NCI-H1105 treated with DMSO at 0.1 percent for 48 hours (cell line): ENCODE results near the gene GNA12.

Experiments
- DNase-seq: peaks from one replicate; lab custom pipeline; 2025; lab: John Stamatoyannopoulos, UW

The GNA12 gene

DNA sequence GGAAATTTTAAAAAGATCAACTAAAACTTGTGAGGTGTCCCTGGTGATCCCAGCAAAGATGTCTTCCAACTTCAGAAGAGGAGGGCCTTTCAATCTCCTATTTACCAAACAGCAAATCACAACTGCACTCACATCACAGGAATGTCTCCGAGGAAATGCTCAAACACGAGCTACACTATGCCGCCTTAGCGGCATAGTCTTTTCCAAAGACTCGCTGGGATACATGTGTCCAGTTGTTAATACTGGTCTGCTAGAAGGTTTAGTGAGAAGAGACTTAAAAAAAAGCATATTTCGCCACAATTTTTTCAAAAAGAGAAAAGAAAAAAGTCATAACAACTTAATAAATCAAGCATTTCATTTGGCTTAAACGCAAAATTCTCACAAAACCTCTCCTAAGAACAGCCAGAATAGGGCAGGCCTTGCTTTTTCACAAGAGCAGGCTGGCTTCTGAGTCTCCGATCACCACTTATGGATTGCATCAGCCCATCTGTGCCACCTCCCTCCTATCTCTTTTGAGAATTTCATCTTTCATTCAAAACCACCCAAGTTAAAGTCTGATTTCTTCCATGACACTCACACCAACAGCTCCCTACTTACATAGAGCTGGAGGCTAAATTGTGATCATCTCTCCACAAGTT is 66.1 kb downstream of the GNA12 start:
- DNase-seq = no peak

GRCh38 chr7:2776401-2776800 is 67.7 kb downstream of the GNA12 start:
- DNase-seq = no peak

GRCh38 chr7:2775785-2776184 is 68.3 kb downstream of the GNA12 start:
- no peak for DNase-seq

DNA sequence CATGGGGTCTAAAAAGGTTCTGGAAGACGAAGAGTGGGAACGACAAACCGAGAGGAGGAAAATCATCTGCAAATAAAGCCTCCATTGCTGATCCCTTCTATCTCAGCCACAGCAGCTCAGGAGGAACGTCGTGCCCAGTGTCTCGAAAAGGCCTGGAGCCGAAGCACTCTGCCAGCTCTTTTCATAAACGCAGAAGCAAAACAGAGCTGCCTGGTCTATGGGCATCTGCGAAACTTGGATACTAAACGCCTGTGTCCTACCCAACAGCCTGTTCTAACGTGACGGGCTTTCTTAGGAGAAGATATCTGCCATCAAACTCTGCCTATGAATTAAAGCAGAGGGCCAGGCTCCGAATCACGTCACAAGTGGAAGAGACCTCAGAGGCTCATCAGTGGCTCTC is 68.7 kb downstream of the GNA12 start:
- DNase-seq = no peak

GRCh38 chr7:2774935-2775334 is 69.2 kb downstream of the GNA12 start:
- no peak for DNase-seq

GRCh38 chr7:2774280-2774679 is 69.8 kb downstream of the GNA12 start:
- no peak for DNase-seq

DNA sequence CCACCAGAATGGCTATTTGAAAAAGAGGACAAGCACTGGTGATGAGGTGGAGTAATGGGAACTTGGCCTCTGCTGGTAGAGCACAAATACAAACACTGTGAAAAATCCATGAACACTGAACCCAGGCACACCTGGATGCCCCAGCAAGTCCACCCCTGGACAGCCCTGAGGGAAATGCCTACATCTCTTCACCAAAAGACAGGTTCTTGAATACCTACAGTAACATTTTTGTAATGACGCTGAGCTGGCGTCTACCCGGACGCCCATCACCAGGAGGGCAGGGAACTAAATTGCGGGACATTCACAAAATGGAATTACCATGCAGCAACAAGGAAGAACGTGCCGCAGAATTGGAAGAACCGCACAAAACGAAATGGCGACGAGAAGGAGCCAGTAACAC is 70.5 kb downstream of the GNA12 start:
- no peak for DNase-seq

GRCh38 chr7:2771274-2771731 is 72.8 kb downstream of the GNA12 start:
- DNase-seq = no peak

- DNase-seq = no peak
These were observed 79.5 kb downstream of the GNA12 start for GRCh38 chr7:2764621-2765020.

DNA sequence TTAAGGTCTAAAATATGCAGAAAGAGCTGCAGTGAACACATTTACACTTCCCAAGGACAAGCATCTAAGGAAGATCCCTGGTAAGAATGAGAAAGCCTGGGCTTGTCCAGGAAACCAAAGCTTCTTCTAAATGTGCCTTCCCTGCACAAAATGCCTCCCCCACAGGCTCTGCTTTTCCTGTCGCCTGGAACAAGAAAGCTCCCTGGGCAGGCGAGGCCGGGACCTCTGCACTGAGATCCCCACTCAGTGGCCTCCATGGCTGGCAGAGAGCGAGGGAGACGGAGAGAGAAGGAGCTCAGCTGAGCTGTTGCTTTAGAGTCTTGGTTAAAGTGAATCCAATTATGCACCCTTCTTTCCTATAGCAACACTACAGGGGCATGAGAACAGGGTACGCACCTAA is 80.5 kb downstream of the GNA12 start:
- DNase-seq = no peak

DNA sequence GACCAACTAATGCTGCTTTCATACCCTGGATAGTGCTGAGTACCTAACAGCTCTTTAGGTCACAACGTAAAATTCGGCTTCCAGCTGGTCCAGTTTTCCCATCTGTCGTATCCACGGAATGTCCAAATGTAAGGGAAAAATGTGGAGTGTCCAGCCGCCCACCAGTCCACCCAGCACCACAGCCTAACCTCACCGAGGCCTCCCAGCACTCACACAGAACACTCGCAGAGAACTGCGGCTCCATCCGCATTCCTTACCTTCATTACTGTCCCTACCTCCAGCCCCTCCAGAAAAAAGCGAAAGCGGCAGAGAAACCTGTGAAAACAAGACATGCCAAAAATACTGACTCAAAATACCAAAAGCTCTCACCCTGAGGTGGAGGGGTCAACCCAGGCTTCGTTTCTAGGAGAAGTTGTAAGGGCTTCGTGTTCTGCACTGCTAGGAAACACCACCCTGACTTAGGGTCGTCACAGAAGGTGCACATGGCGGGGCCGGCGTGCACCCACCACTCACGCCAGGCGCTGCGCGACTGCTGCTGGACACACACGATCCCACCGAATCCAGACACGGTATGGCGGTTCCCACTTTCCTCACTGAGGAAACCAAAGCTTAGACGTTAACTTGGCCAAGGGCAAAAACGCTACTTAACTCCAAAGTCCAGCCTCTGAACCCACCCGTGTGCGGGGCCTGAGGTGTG is 82.2 kb downstream of the GNA12 start:
- no peak for DNase-seq

DNA sequence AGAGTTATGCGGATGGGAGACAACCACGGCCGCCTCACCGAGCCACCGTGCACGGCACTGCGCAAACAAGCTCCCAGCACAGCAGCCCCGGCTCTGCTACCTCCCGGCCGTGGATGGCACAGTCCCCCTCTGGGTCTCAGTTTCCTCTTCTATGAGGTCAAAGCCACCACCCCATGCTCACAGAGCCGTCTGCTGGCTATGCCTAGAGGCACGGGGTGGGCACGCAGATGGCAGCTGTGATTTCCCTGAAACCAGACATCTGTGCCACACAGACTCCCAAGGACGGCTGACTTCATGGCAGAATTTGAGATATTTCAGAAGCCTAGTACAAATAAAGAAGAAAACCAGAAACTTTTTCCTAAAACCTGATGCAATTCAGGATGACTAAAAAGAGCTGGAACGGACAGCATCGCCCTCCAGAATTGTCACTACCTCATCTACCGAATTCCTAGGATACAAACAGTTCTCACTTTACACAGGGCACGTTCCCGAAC is 82.9 kb downstream of the GNA12 start:
- no peak for DNase-seq

DNA sequence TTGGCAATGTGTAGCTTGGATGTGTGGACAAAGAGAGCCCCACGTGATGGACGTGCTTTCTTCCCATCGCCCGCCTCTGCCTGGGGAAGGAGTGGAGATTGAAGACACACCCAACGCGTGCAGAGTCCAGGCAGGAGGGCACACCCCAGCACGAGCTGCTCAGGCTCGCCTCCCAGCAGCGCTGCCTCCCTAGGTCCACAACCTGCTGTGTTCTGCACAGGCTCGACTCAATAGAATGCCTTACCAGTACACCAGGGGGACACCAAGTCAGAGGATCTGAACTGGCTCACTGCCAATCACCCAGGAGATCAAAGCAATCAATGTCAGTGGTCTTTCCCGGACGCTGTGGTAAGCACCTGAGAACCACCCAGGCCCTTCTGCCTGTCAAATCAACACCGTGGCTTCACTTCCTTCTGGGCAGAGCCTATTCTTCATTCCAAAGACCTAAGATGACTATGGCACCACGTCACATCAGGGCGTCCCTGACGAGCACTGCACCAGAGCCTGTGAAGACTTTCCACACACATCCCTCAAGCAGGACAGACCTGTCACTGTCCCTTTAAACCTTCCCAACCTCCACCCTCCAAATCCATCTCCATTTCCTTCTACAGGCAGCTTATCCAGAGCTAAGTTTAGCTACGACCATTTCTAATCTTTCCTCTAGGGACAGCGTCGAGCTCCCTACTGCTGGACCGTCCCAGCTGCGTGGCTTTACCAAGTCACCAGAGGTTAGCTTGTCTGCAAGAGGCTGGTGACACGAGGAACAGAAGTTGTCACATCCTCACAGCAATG is 83.8 kb downstream of the GNA12 start:
- no peak for DNase-seq

DNA sequence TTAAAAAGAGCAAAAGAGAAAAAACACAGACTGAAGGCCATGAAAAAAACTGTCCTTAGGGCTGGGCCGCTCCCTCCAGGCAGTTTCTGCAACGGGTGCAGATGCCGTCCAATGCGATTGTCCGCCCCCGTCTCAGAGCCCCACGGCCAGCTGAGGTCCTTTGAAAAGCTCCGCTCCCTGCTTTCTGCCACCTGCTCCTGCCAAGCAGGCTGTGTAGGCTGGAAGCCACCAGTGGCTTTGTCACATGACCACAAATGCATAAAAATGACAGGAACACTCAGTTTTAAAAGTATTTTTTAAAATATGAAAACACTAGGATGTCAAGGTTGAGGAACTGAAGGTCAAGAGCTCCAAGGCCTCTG is 84.4 kb downstream of the GNA12 start:
- DNase-seq = no peak

DNA sequence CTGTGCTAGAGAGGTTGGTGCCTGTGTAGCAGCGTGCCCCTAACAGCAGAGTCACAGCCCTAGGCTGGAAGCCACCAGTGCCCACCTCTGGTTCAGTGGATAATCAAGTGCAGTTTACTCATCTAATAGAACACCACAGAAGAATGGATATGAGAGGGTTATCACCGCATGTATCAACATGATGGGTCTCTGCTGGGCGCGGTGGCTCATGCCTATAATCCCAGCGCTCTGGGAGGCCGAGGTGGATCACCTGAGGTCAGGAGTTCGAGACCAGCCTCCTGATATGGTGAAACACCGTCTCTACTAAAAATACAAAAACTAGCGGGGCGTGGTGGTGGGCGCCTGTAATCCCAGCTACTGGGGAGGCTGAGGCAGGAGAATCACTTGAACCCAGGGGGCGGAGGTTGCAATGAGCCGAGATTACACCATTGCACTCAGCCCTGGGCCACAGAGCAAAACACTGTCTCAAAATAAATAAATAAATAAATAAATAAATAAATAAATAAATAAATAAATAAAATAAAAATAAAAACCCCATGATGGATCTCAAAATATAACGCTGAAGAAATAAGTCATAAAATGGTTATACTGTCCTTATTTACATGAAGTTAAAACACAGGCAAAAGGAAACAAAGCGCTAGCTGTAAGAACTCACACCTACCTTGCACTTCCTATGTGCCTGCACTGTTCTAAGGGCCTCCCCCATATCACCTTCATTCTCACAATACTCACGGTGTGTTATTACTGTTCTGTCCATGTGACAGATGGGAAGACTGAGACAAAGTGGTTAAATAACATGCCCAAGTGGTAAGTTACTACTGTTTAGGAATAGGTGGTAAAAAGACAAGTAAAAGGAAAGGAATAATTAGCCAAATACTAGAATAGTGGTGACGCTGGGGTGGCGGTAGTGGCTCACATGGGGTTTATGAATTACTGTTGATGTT is 85.2 kb downstream of the GNA12 start:
- DNase-seq = no peak

DNA sequence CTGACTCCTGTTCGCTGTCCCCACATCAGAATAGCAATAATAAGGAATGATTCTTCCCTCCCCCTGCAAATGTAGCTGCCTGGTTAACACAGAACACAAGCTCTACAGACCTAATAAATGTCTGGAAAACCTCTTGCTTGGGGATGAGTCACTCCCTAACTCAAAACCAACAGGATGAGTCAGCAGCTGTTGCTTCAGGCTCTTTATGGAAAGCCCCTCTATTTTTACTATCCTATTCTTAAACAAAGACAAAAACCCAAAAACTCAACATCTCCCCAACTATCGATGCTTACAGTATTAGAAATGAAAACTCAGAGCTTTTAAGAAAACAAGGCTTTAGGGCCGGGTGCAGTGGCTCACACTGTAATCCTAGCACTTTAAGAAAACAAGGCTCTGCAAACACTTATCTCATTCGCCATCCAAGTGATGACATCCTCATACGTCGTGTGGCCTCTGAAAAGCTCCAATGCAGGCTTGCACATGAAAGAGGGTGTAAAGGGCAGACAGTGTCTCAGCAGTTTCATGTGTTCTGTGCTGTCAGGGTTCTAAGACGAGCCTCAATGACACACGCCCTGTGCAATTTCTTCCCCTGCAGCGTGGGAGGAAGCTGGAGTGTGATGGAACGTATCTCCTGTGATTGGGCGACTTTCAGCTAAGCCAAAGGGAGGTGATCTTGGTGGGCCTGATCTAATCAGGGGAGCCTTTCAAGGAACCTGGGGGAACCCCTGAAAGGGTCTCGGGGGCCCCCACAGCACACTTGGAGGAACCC is 86.0 kb downstream of the GNA12 start:
- no peak for DNase-seq

DNA sequence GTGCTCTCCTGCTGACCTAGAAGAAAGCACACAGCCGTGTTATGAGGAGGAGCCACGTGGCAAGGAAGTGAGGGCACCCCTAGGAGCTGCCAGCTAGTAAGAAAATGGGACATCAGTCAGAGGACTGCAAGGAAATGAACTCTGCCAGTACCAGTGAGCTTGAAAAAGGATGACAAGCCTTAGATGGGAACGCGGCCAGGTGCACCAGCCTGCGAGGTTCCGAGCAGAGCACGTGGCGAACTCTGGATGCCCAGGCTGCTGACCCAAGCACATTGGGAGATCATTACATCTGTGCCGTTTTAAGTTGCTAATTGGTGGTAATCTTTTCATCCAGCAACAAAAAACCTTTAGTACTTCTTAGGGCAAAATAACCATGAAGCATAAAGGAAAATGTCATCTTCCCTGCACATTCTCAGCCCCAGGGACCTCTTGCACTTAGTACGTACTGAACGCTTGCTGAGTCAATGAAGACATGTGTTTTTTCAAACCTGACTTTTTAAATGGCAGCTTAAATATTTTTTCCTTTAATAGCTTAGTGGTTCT is 86.7 kb downstream of the GNA12 start:
- DNase-seq = no peak

- DNase-seq = no peak
These were observed 88.6 kb downstream of the GNA12 start for GRCh38 chr7:2755531-2755930.

DNA sequence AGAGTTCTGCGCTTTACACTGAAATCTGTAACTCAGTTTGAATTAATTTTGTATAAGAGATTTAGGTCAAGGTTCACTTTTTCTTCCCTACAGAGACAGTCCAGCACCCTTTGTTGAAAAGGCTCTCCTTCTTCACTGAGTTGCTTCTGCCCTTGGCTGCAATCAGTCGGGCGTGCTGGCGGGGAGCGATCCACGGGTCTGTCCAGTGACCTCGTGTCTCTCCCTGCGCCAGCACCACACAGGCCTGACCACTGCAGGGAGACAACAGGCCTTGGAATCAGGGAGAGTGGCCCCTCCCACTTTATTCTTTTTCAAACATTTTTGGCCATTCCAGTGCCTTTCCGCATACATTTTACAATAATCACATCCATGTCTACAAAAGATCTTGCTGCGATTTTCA is 89.2 kb downstream of the GNA12 start:
- DNase-seq = no peak

- DNase-seq = no peak
These were observed 90.0 kb downstream of the GNA12 start for GRCh38 chr7:2754086-2754485.

GRCh38 chr7:2753148-2753547 is 91.0 kb downstream of the GNA12 start:
- no peak for DNase-seq
